ENCODE results near the gene G6PC3.

The G6PC3 gene

GRCh38 chr17:44062871-44063270 is 7.7 kb upstream of the G6PC3 start:
- no peak for DNase-seq

GRCh38 chr17:44063704-44064639 is 6.6 kb upstream of the G6PC3 start:
- no peak for DNase-seq

GRCh38 chr17:44065668-44066203 is 4.8 kb upstream of the G6PC3 start:
- no peak for DNase-seq

GRCh38 chr17:44066204-44066930 is 4.2 kb upstream of the G6PC3 start, which contains the start of gene LSM12:
LSM12 (minus strand) TSS chr17:44066671; CDS start chr17:44066587, 84 bp downstream.
- DNase-seq = peak; percentile 91 to 93

GRCh38 chr17:44067545-44067940 is 3.0 kb upstream of the G6PC3 start:
- DNase-seq = no peak

GRCh38 chr17:44069974-44070454 is 521 bp upstream of the G6PC3 start:
- no peak for DNase-seq

GRCh38 chr17:44071198-44071520 is 624 bp downstream of the G6PC3 start:
- no peak for DNase-seq

- DNase-seq = no peak
Observed at GRCh38 chr17:44071772-44072171, 1.2 kb downstream of the G6PC3 start.

GRCh38 chr17:44074231-44074910 is 3.8 kb downstream of the G6PC3 start:
- no peak for DNase-seq

- DNase-seq = no peak
Observed at GRCh38 chr17:44074911-44075285, 4.4 kb downstream of the G6PC3 start.

GRCh38 chr17:44075598-44076293 is 5.2 kb downstream of the G6PC3 start:
- DNase-seq = no peak

- DNase-seq = no peak
Observed at GRCh38 chr17:44076716-44077594, 6.4 kb downstream of the G6PC3 start.

GRCh38 chr17:44077595-44077909 is 7.0 kb downstream of the G6PC3 start:
- DNase-seq = no peak

GRCh38 chr17:44078412-44078811 is 7.9 kb downstream of the G6PC3 start:
- no peak for DNase-seq

GRCh38 chr17:44079877-44080821 is 9.6 kb downstream of the G6PC3 start:
- DNase-seq = no peak

GRCh38 chr17:44081681-44082080 is 11.1 kb downstream of the G6PC3 start:
- no peak for DNase-seq

- DNase-seq = no peak
Observed at GRCh38 chr17:44082256-44082927, 11.9 kb downstream of the G6PC3 start.

- peak in 1 of 2 experiments; percentile 59 for DNase-seq
Observed at GRCh38 chr17:44083250-44083849, 12.8 kb downstream of the G6PC3 start.

- no peak for DNase-seq
Observed at GRCh38 chr17:44084131-44084538, 13.6 kb downstream of the G6PC3 start.
